ENCODE results near the gene MRPL40. TPM values are rescaled to one million over a fixed set of nuclear protein-coding genes. Genes with fewer than 3 reads are reported as not detected.
"Not testable (repeated sequence)": the region's sequence is repeated elsewhere in the genome, so short reads cannot be mapped to it uniquely, and the experiment has no call there.

MRPL40 gene
- total and polyA plus RNA-seq, 8 donors = 10.4 to 32.0 (median 14.8) TPM

- no peak for DNase-seq
- intact Hi-C loops (cut with DNase I) = no loop called here
- no peak for ATAC-seq
- H3K27ac ChIP-seq = no peak overlapping the region
- no peaks in the 10 kb centered on the region for H3K9me3 ChIP-seq
- TF ChIP-seq CTCF (IDR thresholded peaks at IDR 0.05) = no peak
- FAIRE-seq = no peak
- no peak overlapping the region for H3K4me3 ChIP-seq
- H3K4me1 ChIP-seq = peaks cover 8 to 17% (median 17%) of the 10 kb centered on the region in 3 donors
- H3K36me3 ChIP-seq = peaks cover 0 to 11% (median 5%) of the 10 kb centered on the region in 3 donors
- 65 to 68% methylated on average over 7 of the region's 7 CpGs for WGBS, 2 donors
- H3K27me3 ChIP-seq = no peaks in the 10 kb centered on the region
Measured at GRCh38 chr22:19443544-19444211, 11.3 kb downstream of the MRPL40 start.

- H3K27me3 ChIP-seq; FAIRE-seq; ATAC-seq; DNase-seq; H3K4me3 ChIP-seq; H3K27ac ChIP-seq; H3K9me3 ChIP-seq; intact Hi-C loops (cut with DNase I): not testable (repeated sequence)
- H3K36me3 ChIP-seq = peaks cover 0 to 11% (median 5%) of the 10 kb centered on the region in 3 donors
- H3K4me1 ChIP-seq = peaks cover 8 to 19% (median 17%) of the 10 kb centered on the region in 3 donors
- WGBS, 2 donors = 81 to 83% methylated on average over 9 of the region's 9 CpGs
Measured at GRCh38 chr22:19445279-19445982, 13.1 kb downstream of the MRPL40 start.

GRCh38 chr22:19446603-19447329, 14.4 kb downstream of the MRPL40 start:
- no peaks in the 10 kb centered on the region for H3K27me3 ChIP-seq
- H3K4me1 ChIP-seq = peaks cover 8 to 19% (median 17%) of the 10 kb centered on the region in 3 donors

GRCh38 chr22:19447330-19448075, 15.2 kb downstream of the MRPL40 start, which contains the start of gene C22orf39:
Gene C22orf39, minus strand, starts transcription at chr22:19447711. Its CDS starts 23 bp downstream, at chr22:19447688.
- H3K27me3 ChIP-seq = no peaks in the 10 kb centered on the region
- no peak for TF ChIP-seq CTCF (IDR thresholded peaks at IDR 0.05)
- peaks cover 0 to 11% (median 5%) of the 10 kb centered on the region in 3 donors for H3K36me3 ChIP-seq
- H3K27ac ChIP-seq = peak within 1 kb of the TSS; percentile 93 to 97 (median 94)
- H3K9me3 ChIP-seq = no peaks in the 10 kb centered on the region
- intact Hi-C loops (cut with DNase I) = no loop called here
- H3K4me1 ChIP-seq = peaks cover 8 to 19% (median 17%) of the 10 kb centered on the region in 3 donors
- DNase-seq = peak; percentile 92 to 95 (median 93)
- no peak for FAIRE-seq
- 0% methylated on average over 62 to 92 of the region's 92 CpGs for WGBS, 2 donors
- H3K4me3 ChIP-seq = peak within 1 kb of the TSS; percentile 51 to 96 (median 84)
- ATAC-seq = peak; percentile 92 to 97 (median 94)

More at GRCh38 chr22:19446603-19447329, 14.4 kb downstream of the MRPL40 start:
- Histone ChIP-seq H3K9me3 (no peaks in the 10 kb centered on the region), H3K27ac (peak overlapping the region; percentile 93 to 97 (median 94)), H3K4me3 (peak overlapping the region; percentile 51 to 96 (median 84)), H3K36me3 (peaks cover 0 to 11% (median 5%) of the 10 kb centered on the region in 3 donors)
- intact Hi-C loops (cut with DNase I) = no loop called here
- WGBS, 2 donors = 17 to 18% methylated on average over 22 of the region's 22 CpGs
- no peak for TF ChIP-seq CTCF (IDR thresholded peaks at IDR 0.05)
- DNase-seq (no peak), FAIRE-seq (no peak), ATAC-seq (peak; percentile 2 to 16 (median 6))
